ENCODE measurements around the gene BLVRB. TPM values are rescaled to one million over a fixed set of nuclear protein-coding genes. Genes with fewer than 3 reads are reported as not detected.

BLVRB gene
- total and polyA plus RNA-seq, 9 donors: 16.8 to 135 (median 75.5) TPM

DNA sequence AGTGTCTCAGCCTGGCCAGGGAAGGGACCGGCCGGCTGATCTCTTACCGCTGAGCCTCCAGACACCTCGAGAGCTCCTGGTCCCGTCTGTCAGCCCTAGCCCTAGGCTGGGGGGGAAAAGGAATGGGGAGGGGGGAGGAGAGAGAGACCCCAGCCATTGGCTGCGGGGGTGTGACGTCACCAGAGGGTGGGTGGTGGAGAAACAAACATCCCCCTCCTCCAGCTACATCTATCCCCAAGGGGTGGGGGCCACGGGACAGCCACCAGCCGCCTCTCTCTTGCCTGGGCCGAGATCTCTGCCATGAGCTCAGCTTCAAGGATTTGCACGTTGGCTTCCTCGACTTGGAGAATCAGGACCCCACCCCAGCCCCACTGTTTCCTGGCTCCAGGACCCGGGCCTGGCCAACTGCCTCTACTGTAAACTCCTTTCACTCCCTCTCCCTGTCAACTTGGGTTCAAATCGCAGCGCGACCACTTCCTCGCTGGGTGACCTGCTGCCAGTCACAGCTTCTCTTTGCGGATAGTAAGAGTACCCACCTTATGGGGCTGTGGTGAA lies 52.2 kb downstream of the BLVRB start, which contains the start of gene PRX:
TSS of gene PRX (minus strand) at position 88 of the 555 bp plus-strand sequence. CDS start 5,446 bp downstream, outside the sequence.
- Histone ChIP-seq H3K9me3 (no peaks in the 10 kb centered on the region), H3K27ac (no peak within 1 kb of the TSS), H3K36me3 (no peaks in the 10 kb centered on the region), H3K4me1 (ENCODE audit: insufficient read depth) (no peaks in the 10 kb centered on the region), H3K4me3 (no peak within 1 kb of the TSS), H3K27me3 (no peaks in the 10 kb centered on the region)
- no peak for DNase-seq
- WGBS, 3 donors: 15 to 16% (median 15%) methylated on average over 18 of the region's 18 CpGs
- TF ChIP-seq, protein P1, sequence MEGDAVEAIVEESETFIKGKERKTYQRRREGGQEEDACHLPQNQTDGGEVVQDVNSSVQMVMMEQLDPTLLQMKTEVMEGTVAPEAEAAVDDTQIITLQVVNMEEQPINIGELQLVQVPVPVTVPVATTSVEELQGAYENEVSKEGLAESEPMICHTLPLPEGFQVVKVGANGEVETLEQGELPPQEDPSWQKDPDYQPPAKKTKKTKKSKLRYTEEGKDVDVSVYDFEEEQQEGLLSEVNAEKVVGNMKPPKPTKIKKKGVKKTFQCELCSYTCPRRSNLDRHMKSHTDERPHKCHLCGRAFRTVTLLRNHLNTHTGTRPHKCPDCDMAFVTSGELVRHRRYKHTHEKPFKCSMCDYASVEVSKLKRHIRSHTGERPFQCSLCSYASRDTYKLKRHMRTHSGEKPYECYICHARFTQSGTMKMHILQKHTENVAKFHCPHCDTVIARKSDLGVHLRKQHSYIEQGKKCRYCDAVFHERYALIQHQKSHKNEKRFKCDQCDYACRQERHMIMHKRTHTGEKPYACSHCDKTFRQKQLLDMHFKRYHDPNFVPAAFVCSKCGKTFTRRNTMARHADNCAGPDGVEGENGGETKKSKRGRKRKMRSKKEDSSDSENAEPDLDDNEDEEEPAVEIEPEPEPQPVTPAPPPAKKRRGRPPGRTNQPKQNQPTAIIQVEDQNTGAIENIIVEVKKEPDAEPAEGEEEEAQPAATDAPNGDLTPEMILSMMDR (IDR thresholded peaks at IDR 0.05): no peak
- TF ChIP-seq EP300 (IDR thresholded peaks at IDR 0.05): no peak
- no peak for TF ChIP-seq POLR2A (IDR thresholded peaks at IDR 0.05)
- intact Hi-C loops (cut with DNase I): no loop called here

DNA sequence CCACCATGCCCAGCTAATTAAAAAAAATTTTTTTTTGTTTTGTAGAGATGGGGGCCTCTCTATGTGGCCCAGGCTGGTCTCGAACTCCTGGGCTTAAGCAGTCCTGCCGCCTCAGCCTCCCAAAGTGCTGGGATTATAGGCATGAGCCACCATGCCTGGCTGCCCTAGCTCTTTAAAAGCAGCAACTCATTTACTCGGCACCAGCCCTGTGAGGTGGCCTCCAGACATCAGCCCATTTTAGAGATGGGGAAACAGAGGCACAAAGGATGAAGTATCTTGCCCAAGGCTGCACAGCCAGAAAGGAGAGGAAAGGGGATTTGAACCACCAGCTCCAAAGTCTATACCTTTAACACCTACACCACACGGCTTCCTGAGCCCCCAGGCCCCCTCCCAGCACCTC lies 52.7 kb downstream of the BLVRB start:
- WGBS, 3 donors: 53 to 67% (median 60%) methylated on average over 4 of the region's 4 CpGs
- TF ChIP-seq POLR2A (IDR thresholded peaks at IDR 0.05) (no peak), EP300 (IDR thresholded peaks at IDR 0.05) (no peak)
- TF ChIP-seq, protein P1 (IDR thresholded peaks at IDR 0.05): no peak
- intact Hi-C loops (cut with DNase I): no loop called here
- Histone ChIP-seq H3K27me3 (no peaks in the 10 kb centered on the region), H3K4me3 (no peak overlapping the region), H3K36me3 (no peaks in the 10 kb centered on the region), H3K9me3 (no peaks in the 10 kb centered on the region), H3K4me1 (ENCODE audit: insufficient read depth) (no peaks in the 10 kb centered on the region), H3K27ac (no peak overlapping the region)
- no peak for DNase-seq

DNA sequence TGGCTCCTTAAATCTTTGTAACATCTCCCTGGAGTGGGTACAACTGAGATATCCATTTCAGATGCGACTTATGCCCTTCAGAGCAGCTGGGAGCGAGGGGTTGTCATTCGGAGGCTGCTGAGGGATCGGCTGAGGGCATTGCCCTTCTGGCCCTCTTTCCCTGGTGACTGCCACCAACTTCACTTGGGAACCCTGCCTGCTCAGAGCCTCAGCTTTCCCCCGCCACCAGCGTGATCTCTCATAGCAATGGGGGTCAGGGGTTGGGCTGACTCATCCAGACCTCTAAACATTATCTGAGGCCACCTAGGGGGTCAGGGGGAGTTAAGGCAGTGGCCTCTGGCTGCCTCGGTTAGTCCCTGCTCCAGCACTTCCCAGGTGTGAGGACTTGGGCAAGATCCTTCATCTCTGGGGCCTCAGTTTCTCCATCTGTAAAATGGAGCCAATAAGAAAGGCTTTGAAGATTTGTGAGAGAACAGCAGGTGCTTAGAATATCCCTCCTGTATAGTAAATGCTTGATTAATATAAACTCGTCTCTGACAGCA lies 53.5 kb downstream of the BLVRB start:
- Histone ChIP-seq H3K27me3 (no peaks in the 10 kb centered on the region), H3K27ac (no peak overlapping the region), H3K9me3 (no peaks in the 10 kb centered on the region), H3K4me1 (ENCODE audit: insufficient read depth) (no peaks in the 10 kb centered on the region), H3K36me3 (no peaks in the 10 kb centered on the region), H3K4me3 (no peak overlapping the region)
- 48 to 63% (median 49%) methylated on average over 8 of the region's 8 CpGs for WGBS, 3 donors
- intact Hi-C loops (cut with DNase I): no loop called here
- peak in 1 of 5 donors; percentile 13 for DNase-seq
- TF ChIP-seq POLR2A (IDR thresholded peaks at IDR 0.05) (no peak), EP300 (IDR thresholded peaks at IDR 0.05) (no peak)
- TF ChIP-seq, protein P1 (IDR thresholded peaks at IDR 0.05): no peak

DNA sequence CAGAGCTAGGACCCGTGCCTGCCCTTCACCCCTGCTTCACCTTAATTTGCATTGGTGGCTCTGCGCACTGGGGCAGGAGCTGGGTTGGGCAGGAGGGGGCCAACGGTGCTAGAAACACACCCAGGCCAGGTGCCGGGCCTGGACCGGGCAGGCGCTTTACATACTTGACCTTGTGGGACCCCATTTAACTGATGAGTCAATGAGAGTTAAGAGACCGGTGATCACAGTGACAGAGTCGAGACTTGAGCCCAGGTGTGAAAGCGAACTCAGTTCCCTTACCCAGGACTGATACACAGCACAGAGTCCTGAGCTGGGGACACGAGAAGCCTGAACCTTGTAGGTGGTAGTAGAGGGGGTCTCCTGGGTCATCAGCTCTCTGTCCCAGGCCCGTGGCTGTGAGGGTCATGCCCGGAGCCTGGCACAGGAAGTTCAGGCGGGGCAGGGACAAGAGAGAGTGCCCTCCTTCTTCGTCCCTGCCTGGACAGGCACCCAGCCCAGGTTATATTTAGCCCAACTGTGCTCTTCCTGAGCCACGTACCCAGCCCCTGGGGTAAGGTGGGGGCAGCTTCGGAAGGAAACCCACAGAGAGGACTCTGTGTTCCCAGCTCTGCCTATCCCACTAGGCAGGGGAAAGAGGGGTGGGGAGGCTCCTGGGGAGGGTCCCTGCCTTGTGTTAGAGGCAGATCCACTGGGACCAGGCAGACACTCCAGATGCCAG lies 54.3 kb downstream of the BLVRB start:
- Histone ChIP-seq H3K4me3 (no peak overlapping the region), H3K4me1 (ENCODE audit: insufficient read depth) (no peaks in the 10 kb centered on the region), H3K36me3 (no peaks in the 10 kb centered on the region), H3K27me3 (no peaks in the 10 kb centered on the region), H3K27ac (no peak overlapping the region), H3K9me3 (no peaks in the 10 kb centered on the region)
- intact Hi-C loops (cut with DNase I): no loop called here
- TF ChIP-seq, protein P1 (IDR thresholded peaks at IDR 0.05): no peak
- TF ChIP-seq EP300 (IDR thresholded peaks at IDR 0.05) (no peak), POLR2A (IDR thresholded peaks at IDR 0.05) (no peak)
- DNase-seq: peak in 2 of 5 donors; percentile 15 to 21
- WGBS, 3 donors: 59 to 65% (median 61%) methylated on average over 16 of the region's 16 CpGs
